Mesothelial cell of epicardium (in vitro differentiated cells): ENCODE data around the gene NLRP1. TPM values are rescaled to one million over a fixed set of nuclear protein-coding genes. Genes with fewer than 3 reads are reported as not detected.
A peak's percentile ranks its signal among the peaks of the same experiment; 100 is the strongest.

Source experiments
- DNase-seq, 2 experiments: peaks; one replicate each; pipeline ENCODE4 v3.0.0; 2021; ENCODE audit warnings: low spot score in 2 of 2; ENCODE audit not compliant: unreplicated experiment in 2 of 2
- H3K27ac Mint-ChIP-seq: 2 replicates; pipeline ENCODE4 v1.8.0; 2021; ENCODE audit warnings: mixed read lengths
- H3K27me3 Mint-ChIP-seq: 2 replicates; pipeline ENCODE4 v1.8.0; 2021; ENCODE audit warnings: low read depth, mixed read lengths
- H3K36me3 Mint-ChIP-seq: 2 replicates; pipeline ENCODE4 v1.8.0; 2021; ENCODE audit warnings: mixed read lengths
- H3K4me1 Mint-ChIP-seq: 2 replicates; pipeline ENCODE4 v1.8.0; 2021; ENCODE audit warnings: mixed read lengths
- H3K4me3 Mint-ChIP-seq: 2 replicates; pipeline ENCODE4 v1.8.0; 2021; ENCODE audit warnings: mild to moderate bottlenecking, moderate library complexity, mixed read lengths
- H3K9me3 Mint-ChIP-seq: 2 replicates; pipeline ENCODE4 v1.8.0; 2021; ENCODE audit warnings: mixed read lengths
- total RNA-seq: library from RNA; stranded (reverse); gene quantifications from 3 replicates; pipeline ENCODE4 v1.2.1, GENCODE V29; 2021
- TF ChIP-seq, protein P1 (sequence below): fragments of 200-600 bp; sonication (generic); IDR thresholded peaks from one replicate; pipeline ENCODE4 v1.5.0; 2021; ENCODE audit warnings: antibody characterized with exemption; ENCODE audit not compliant: unreplicated experiment

Gene NLRP1
- total RNA-seq, 1 donor from 2014 or later: 37.1 TPM

GRCh38 chr17:5545051-5545987, 39.0 kb downstream of the NLRP1 start:
- Mint-ChIP-seq H3K36me3 (no peaks in the 10 kb centered on the region), H3K9me3 (no peaks in the 10 kb centered on the region), H3K4me3 (no peak overlapping the region), H3K27me3 (peaks cover 46% of the 10 kb centered on the region), H3K27ac (no peak overlapping the region), H3K4me1 (no peaks in the 10 kb centered on the region)
- no peak for DNase-seq
- TF ChIP-seq, protein P1, sequence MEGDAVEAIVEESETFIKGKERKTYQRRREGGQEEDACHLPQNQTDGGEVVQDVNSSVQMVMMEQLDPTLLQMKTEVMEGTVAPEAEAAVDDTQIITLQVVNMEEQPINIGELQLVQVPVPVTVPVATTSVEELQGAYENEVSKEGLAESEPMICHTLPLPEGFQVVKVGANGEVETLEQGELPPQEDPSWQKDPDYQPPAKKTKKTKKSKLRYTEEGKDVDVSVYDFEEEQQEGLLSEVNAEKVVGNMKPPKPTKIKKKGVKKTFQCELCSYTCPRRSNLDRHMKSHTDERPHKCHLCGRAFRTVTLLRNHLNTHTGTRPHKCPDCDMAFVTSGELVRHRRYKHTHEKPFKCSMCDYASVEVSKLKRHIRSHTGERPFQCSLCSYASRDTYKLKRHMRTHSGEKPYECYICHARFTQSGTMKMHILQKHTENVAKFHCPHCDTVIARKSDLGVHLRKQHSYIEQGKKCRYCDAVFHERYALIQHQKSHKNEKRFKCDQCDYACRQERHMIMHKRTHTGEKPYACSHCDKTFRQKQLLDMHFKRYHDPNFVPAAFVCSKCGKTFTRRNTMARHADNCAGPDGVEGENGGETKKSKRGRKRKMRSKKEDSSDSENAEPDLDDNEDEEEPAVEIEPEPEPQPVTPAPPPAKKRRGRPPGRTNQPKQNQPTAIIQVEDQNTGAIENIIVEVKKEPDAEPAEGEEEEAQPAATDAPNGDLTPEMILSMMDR: no peak

- no peak overlapping the region for H3K27ac Mint-ChIP-seq
- H3K9me3 Mint-ChIP-seq: no peaks in the 10 kb centered on the region
- TF ChIP-seq, protein P1: no peak
- no peak overlapping the region for H3K4me3 Mint-ChIP-seq
- peaks cover 46% of the 10 kb centered on the region for H3K27me3 Mint-ChIP-seq
- H3K36me3 Mint-ChIP-seq: no peaks in the 10 kb centered on the region
- DNase-seq: no peak
- no peaks in the 10 kb centered on the region for H3K4me1 Mint-ChIP-seq
These were observed 40.2 kb downstream of the NLRP1 start for GRCh38 chr17:5544115-5544514.

DNA sequence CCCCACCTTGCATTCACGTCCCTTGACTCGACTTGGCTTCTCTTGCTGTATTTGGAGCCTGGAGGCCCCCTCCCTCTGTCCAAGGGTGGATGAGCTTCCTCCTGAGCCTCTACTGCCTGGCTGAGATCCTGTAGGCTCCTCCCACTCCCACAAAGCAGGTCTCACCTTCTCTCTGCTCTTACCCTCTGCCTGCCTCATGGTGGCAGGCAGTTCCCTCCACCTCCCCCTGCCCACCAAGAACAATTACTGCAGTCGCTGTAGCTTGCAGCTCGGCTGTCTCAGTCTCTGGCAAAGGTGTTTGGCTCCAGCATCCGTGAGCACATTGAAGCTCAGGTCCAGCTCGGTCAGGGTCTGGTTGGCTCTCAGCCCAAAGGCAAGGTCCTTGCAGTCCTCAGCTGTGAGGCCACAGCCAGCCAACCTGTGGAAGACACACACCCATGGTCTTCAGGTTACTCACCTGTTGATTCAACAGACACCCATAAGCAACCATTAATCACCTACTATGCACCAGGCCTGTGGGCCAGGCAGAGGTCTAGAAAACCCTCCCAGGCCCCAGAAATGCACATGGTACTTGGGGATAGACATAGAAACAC, 42.6 kb downstream of the NLRP1 start:
- TF ChIP-seq, protein P1: no peak
- Mint-ChIP-seq H3K36me3 (no peaks in the 10 kb centered on the region), H3K4me1 (peaks cover 5% of the 10 kb centered on the region), H3K27me3 (peaks cover 23% of the 10 kb centered on the region), H3K27ac (no peak overlapping the region), H3K9me3 (no peaks in the 10 kb centered on the region), H3K4me3 (no peak overlapping the region)
- DNase-seq: no peak

DNA sequence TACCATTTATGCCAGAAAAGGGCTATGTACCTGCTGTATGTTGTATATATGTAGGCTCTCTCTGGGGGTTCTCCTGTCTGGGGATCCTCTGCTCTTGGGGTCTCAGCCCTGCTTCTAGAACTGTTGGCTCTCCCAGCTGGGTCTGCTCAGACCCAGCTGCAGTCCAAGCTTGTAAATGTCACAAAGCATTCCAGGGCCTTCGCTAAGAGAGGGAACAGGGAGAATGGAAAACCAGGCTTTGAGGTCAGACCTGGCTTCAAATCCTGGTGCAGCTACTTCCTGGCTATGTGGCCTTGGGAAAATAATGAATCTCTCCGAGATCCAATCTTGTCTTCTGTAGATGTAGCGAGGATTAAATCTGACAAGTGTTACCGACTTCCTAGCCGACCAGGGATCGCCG, 44.0 kb downstream of the NLRP1 start:
- no peak for DNase-seq

DNA sequence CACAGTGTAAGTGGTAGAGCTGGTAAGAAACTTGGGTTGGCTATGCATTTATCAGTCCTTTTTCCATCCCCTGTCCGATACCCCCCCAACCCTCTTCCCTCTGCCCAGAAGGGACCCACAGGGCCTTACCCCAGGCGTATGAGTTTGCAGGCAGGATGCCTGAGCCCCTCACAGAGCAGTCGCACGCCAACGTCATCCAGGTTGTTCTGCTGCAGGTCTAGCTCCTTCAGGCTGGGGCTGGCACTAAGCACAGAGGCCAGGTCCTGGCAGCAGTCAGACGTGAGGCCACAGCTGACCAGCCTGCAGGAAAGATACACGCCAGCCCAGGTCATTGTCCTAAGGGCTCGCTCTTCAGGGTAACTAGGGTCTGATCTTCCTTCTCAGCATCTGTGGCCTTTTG, 45.0 kb downstream of the NLRP1 start:
- Mint-ChIP-seq H3K36me3 (no peaks in the 10 kb centered on the region), H3K9me3 (no peaks in the 10 kb centered on the region), H3K4me1 (peaks cover 7% of the 10 kb centered on the region), H3K27ac (no peak overlapping the region), H3K27me3 (peaks cover 17% of the 10 kb centered on the region), H3K4me3 (no peak overlapping the region)
- TF ChIP-seq, protein P1: no peak
- no peak for DNase-seq

More for the DNA sequence above, 44.0 kb downstream of the NLRP1 start:
- Mint-ChIP-seq H3K27me3 (peaks cover 17% of the 10 kb centered on the region), H3K4me1 (peaks cover 7% of the 10 kb centered on the region), H3K36me3 (no peaks in the 10 kb centered on the region), H3K4me3 (no peak overlapping the region), H3K9me3 (no peaks in the 10 kb centered on the region), H3K27ac (peak overlapping the region; percentile 51)
- TF ChIP-seq, protein P1: no peak
